OCI-LY3 (cell line): Measurements from ENCODE around the gene HRH3.

Experiments
- H2AFZ ChIP-seq: fragments of 200-600, 300-600 bp; shearing (Covaris generic); 2 replicates; pipeline ENCODE4 v1.6.0; 2014; ENCODE audit warnings: antibody characterized with exemption, low read depth, low read length
- H3K27ac ChIP-seq: fragments of 200-600, 300-600 bp; sonication (generic); 2 replicates; pipeline ENCODE4 v1.5.1; 2014; ENCODE audit warnings: mild to moderate bottlenecking, low read length, moderate library complexity, mixed read lengths
- H3K27me3 ChIP-seq: fragments of 200-600, 300-600 bp; sonication (generic); 2 replicates; pipeline ENCODE4 v1.6.1; 2014; ENCODE audit warnings: low read depth, low read length, mixed read lengths
- H3K36me3 ChIP-seq: fragments of 200-600, 300-600 bp; sonication (generic); replicated peaks from 2 replicates; pipeline ENCODE3; 2014; ENCODE audit warnings: low read depth, low read length, mixed read lengths
- H3K4me1 ChIP-seq: fragments of 300-600, 200-600 bp; sonication (generic); 2 replicates; pipeline ENCODE4 v1.6.1; 2014; ENCODE audit warnings: low read length, mixed read lengths
- H3K4me2 ChIP-seq: fragments of 200-600, 300-600 bp; sonication (generic); 2 replicates; pipeline ENCODE4 v1.6.1; 2014; ENCODE audit warnings: low read length, mixed read lengths
- H3K4me3 ChIP-seq: fragments of 300-600, 200-600 bp; sonication (generic); 2 replicates; pipeline ENCODE4 v1.5.1; 2014; ENCODE audit warnings: antibody characterized with exemption, mild to moderate bottlenecking, low read length, moderate library complexity
- H3K79me2 ChIP-seq: fragments of 300-600, 200-600 bp; shearing (Covaris generic); 2 replicates; pipeline ENCODE4 v1.6.1; 2014; ENCODE audit warnings: mild to moderate bottlenecking, low read length, mixed read lengths
- H3K9ac ChIP-seq: fragments of 300-600, 200-600 bp; shearing (Covaris generic); 2 replicates; pipeline ENCODE4 v1.6.0; 2014; ENCODE audit warnings: mild to moderate bottlenecking, low read length, moderate library complexity
- H3K9me3 ChIP-seq: fragments of 200-600, 300-600 bp; shearing (Covaris generic); 2 replicates; pipeline ENCODE4 v1.6.1; 2014; ENCODE audit warnings: low read length, mixed read lengths; ENCODE audit not compliant: insufficient read depth
- H4K20me1 ChIP-seq: fragments of 200-600, 300-600 bp; sonication (generic); 2 replicates; pipeline ENCODE4 v1.6.1; 2016; ENCODE audit warnings: low read length, mixed read lengths; ENCODE audit not compliant: insufficient read depth
- CTCF ChIP-seq: fragments of 200-600, 300-600 bp; sonication (generic); IDR thresholded peaks from 2 replicates; pipeline ENCODE4 v1.5.1; 2014; ENCODE audit warnings: antibody characterized with exemption, low read length, low read depth
- EZH2phosphoT487 ChIP-seq: fragments of 200-600 bp; shearing (Covaris generic); IDR thresholded peaks from 2 replicates; pipeline ENCODE4 v1.6.1; 2018; ENCODE audit warnings: antibody characterized with exemption, mixed run types, low read depth

The HRH3 gene

GRCh38 chr20:62227591-62227976, 7.5 kb upstream of the HRH3 start:
- H3K27ac ChIP-seq: no peak overlapping the region
- H4K20me1 ChIP-seq: no peaks in the 10 kb centered on the region
- H3K9me3 ChIP-seq: no peaks in the 10 kb centered on the region
- no peak overlapping the region for H3K4me3 ChIP-seq
- H3K79me2 ChIP-seq: no peaks in the 10 kb centered on the region
- TF ChIP-seq CTCF: no peak
- no peaks in the 10 kb centered on the region for H3K4me1 ChIP-seq
- no peaks in the 10 kb centered on the region for H3K36me3 ChIP-seq
- H3K4me2 ChIP-seq: no peak overlapping the region
- no peak overlapping the region for H3K9ac ChIP-seq
- H3K27me3 ChIP-seq: no peaks in the 10 kb centered on the region
- no peak overlapping the region for H2AFZ ChIP-seq

- no peak overlapping the region for H3K4me3 ChIP-seq
- no peaks in the 10 kb centered on the region for H3K4me1 ChIP-seq
- H3K79me2 ChIP-seq: no peaks in the 10 kb centered on the region
- no peaks in the 10 kb centered on the region for H3K36me3 ChIP-seq
- no peaks in the 10 kb centered on the region for H3K9me3 ChIP-seq
- H3K4me2 ChIP-seq: no peak overlapping the region
- TF ChIP-seq CTCF (no peak), EZH2phosphoT487 (no peak)
- no peak overlapping the region for H3K9ac ChIP-seq
- H3K27me3 ChIP-seq: no peaks in the 10 kb centered on the region
- no peaks in the 10 kb centered on the region for H4K20me1 ChIP-seq
- H3K27ac ChIP-seq: no peak overlapping the region
- no peak overlapping the region for H2AFZ ChIP-seq
Observed at GRCh38 chr20:62226707-62227590, 6.9 kb upstream of the HRH3 start.

GRCh38 chr20:62225820-62226635, 6.0 kb upstream of the HRH3 start:
- TF ChIP-seq CTCF (no peak), EZH2phosphoT487 (no peak)
- H3K79me2 ChIP-seq: no peaks in the 10 kb centered on the region
- no peak overlapping the region for H3K4me2 ChIP-seq
- no peaks in the 10 kb centered on the region for H3K4me1 ChIP-seq
- H4K20me1 ChIP-seq: no peaks in the 10 kb centered on the region
- H3K4me3 ChIP-seq: no peak overlapping the region
- no peaks in the 10 kb centered on the region for H3K36me3 ChIP-seq
- H2AFZ ChIP-seq: no peak overlapping the region
- H3K9ac ChIP-seq: no peak overlapping the region
- no peak overlapping the region for H3K27ac ChIP-seq
- H3K27me3 ChIP-seq: no peaks in the 10 kb centered on the region
- H3K9me3 ChIP-seq: no peaks in the 10 kb centered on the region

GRCh38 chr20:62225026-62225425, 4.9 kb upstream of the HRH3 start:
- Histone ChIP-seq H3K79me2 (no peaks in the 10 kb centered on the region), H3K9ac (no peak overlapping the region), H3K4me2 (no peak overlapping the region), H2AFZ (no peak overlapping the region), H3K4me3 (no peak overlapping the region), H3K9me3 (no peaks in the 10 kb centered on the region), H3K36me3 (no peaks in the 10 kb centered on the region), H3K4me1 (no peaks in the 10 kb centered on the region), H4K20me1 (no peaks in the 10 kb centered on the region), H3K27me3 (no peaks in the 10 kb centered on the region), H3K27ac (no peak overlapping the region)
- no peak for TF ChIP-seq CTCF
- no peak for TF ChIP-seq EZH2phosphoT487
